Measurements from ENCODE around the gene UGT2B15. TPM values are rescaled to one million over a fixed set of nuclear protein-coding genes. Genes with fewer than 3 reads are reported as not detected.

The UGT2B15 gene
- total and polyA plus RNA-seq, 8 donors = 8.9 to 51.0 (median 21.1) TPM; not detected in 2

DNA sequence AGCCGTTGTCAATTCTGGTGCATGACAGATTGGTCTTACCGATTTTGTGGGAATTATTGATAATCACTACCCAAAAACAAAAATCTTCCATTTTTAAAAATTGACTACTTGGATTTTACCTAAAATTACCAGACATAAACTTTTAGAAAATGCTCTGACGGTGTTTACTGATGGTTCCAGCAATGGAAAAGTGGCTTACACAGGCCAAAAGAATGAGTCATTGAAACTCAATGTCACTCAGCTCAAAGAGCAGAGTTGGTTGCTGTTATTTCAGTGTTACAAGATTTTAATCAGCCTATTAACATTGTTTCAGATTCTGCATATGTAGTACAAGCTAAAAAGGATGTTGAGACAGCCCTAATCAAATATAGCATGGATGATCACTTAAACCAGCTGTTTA, 71.3 kb downstream of the UGT2B15 start:
- DNase-seq = no peak
- Histone ChIP-seq H3K4me3 (no peak overlapping the region), H3K27ac (no peak overlapping the region), H3K36me3 (no peaks in the 10 kb centered on the region), H3K4me1 (no peaks in the 10 kb centered on the region), H3K27me3 (no peaks in the 10 kb centered on the region), H3K9me3 (no peaks in the 10 kb centered on the region)
- WGBS, 5 donors = 85 to 94% (median 88%) methylated on average over 3 of the region's 3 CpGs; no CpG with 5 or more reads in 2 of the 5 donors
- intact Hi-C loops (cut with DNase I; ENCODE audit: low total_unique reads) = no loop called here
- TF ChIP-seq, protein P1, sequence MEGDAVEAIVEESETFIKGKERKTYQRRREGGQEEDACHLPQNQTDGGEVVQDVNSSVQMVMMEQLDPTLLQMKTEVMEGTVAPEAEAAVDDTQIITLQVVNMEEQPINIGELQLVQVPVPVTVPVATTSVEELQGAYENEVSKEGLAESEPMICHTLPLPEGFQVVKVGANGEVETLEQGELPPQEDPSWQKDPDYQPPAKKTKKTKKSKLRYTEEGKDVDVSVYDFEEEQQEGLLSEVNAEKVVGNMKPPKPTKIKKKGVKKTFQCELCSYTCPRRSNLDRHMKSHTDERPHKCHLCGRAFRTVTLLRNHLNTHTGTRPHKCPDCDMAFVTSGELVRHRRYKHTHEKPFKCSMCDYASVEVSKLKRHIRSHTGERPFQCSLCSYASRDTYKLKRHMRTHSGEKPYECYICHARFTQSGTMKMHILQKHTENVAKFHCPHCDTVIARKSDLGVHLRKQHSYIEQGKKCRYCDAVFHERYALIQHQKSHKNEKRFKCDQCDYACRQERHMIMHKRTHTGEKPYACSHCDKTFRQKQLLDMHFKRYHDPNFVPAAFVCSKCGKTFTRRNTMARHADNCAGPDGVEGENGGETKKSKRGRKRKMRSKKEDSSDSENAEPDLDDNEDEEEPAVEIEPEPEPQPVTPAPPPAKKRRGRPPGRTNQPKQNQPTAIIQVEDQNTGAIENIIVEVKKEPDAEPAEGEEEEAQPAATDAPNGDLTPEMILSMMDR (IDR thresholded peaks at IDR 0.05) = no peak
- TF ChIP-seq POLR2A (IDR thresholded peaks at IDR 0.05) = no peak
- no peak for TF ChIP-seq EP300 (IDR thresholded peaks at IDR 0.05)
- TF ChIP-seq POLR2AphosphoS5 (IDR thresholded peaks at IDR 0.05) = no peak

DNA sequence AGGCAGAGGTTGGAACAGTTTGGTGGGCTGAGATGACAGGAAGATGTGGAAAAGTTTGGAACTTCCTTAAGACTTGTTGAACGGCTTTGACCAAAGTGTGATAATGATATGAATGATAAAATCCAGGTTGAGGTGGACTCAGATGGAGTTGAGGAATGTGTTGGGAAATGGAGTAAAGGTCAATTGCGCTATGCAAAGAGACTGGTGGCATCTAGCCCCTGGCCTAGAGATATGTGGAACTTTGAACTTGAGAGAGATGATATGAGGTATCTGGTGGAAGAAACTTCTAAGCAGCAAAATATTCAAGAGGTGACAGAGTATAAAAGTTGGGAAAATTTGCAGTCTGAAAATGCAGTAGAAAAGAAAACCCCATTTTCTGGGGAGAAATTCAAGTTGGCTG, 73.0 kb downstream of the UGT2B15 start:
- Histone ChIP-seq H3K27ac (no peak overlapping the region), H3K4me1 (no peaks in the 10 kb centered on the region), H3K4me3 (no peak overlapping the region), H3K9me3 (no peaks in the 10 kb centered on the region), H3K36me3 (no peaks in the 10 kb centered on the region), H3K27me3 (no peaks in the 10 kb centered on the region)
- 86 to 90% (median 88%) methylated on average over 2 of the region's 2 CpGs; no CpG with 5 or more reads in 2 of the 5 donors for WGBS, 5 donors
- TF ChIP-seq, protein P1 (IDR thresholded peaks at IDR 0.05) = no peak
- TF ChIP-seq POLR2AphosphoS5 (IDR thresholded peaks at IDR 0.05) = no peak
- no peak for TF ChIP-seq EP300 (IDR thresholded peaks at IDR 0.05)
- TF ChIP-seq POLR2A (IDR thresholded peaks at IDR 0.05) = no peak
- intact Hi-C loops (cut with DNase I; ENCODE audit: low total_unique reads) = no loop called here
- DNase-seq = no peak

Other genes starting within 250 kb of the UGT2B15 start
- gene TMPRSS11E, start 223.2 kb downstream of the UGT2B15 start, total RNA-seq = under 1 TPM in 1 of 5 donors, not detected in 4; 0.37 TPM
- gene TMPRSS11E, start 223.2 kb downstream of the UGT2B15 start, polyA plus RNA-seq = 10 to 100 TPM in 1 of 3 donors, under 1 TPM in 1, not detected in 1; 0.31 to 49.9 TPM
- gene UGT2B17, start 94.3 kb downstream of the UGT2B15 start, total RNA-seq = not detected
- under 1 TPM in 1 of 3 donors, not detected in 2; 0.40 TPM for gene UGT2B17, start 94.3 kb downstream of the UGT2B15 start, polyA plus RNA-seq
- under 1 TPM in 1 of 5 donors, not detected in 4; 0.29 TPM for gene UGT2B10, start 145.3 kb upstream of the UGT2B15 start, total RNA-seq
- gene UGT2B10, start 145.3 kb upstream of the UGT2B15 start, polyA plus RNA-seq = not detected